GM10847 (cell line): ENCODE measurements around the gene RASSF6.

ENCODE experiments used
- POLR2A ChIP-seq: IDR thresholded peaks from 2 replicates; pipeline ENCODE4 v1.6.1; 2011; ENCODE audit not compliant: insufficient read length; ENCODE audit errors: extremely low read depth

The RASSF6 gene, protein sequence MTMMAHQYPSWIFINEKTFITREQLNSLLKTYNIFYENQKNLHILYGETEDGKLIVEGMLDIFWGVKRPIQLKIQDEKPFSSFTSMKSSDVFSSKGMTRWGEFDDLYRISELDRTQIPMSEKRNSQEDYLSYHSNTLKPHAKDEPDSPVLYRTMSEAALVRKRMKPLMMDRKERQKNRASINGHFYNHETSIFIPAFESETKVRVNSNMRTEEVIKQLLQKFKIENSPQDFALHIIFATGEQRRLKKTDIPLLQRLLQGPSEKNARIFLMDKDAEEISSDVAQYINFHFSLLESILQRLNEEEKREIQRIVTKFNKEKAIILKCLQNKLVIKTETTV

DNA sequence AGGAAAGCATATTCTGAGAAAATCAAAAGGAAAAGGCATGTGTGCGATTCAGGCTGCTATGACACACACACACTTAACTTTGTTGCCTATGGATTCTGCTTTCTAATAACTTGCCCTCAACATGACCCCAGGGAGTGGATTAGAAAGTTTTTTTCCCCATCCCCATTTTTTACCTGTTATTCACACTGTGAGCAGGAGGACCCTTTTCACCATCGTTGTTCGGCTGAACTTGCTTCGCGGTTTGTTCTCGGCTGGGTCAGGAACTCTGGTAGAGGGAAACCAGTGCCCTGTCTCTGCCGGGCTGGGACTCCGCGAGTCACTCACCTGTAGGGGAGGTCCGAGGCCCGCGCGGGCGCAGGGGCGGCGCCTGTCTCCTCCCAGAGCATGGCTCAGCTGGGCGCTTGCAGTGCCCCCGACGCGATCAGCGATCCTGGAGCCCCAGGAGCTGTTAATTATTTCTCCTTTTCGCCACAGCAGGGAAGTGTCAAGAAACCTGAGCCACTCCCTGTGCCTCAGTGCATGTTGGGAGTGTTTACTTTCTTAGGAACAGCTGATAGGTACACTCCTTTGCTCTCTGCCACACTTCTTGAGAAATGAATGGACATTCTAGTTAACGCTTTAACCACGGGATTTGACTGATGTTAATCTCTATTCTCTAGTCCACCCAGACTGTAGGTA lies at the start of gene RASSF6:
Gene RASSF6, minus strand, starts transcription at position 322 of the 678 bp plus-strand sequence. CDS start 8,641 bp downstream, outside the sequence.
- no peak for TF ChIP-seq POLR2A

DNA sequence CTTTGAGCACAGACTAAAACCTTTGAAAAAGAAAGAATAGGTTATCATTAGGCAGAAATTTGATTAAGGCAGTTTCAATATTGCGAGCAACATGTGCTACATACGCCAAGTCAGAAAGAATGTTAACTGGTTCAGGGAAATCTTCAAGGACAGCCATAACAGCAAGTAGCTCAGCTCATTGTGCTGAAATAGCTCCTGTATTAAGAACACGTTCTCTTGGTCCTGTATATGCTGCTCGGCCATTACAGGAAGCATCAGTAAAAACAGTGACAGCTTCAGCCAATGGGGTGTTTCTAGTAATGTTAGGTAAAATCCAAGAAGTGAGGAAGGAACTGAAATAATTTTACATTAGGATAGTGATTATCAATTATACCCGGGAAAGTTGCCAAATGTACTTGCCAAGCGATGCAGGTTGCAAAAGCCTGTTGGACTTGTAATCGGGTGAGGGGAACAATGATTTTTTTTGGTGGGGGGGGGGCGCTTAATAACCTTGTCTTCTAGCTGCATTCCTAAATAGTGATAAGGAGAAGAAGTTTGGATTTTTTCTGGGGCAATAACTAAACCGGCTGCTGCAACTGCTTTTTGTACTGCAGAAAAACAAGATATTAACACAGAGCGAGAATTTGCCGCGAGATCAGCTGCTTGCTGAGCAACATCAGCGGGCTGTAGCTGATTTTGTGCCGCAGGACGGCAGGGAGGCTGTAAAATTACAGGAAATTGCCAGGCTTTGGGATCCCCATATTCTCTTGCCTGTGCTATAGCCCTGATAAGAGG lies 49.4 kb upstream of the RASSF6 start:
- no peak for TF ChIP-seq POLR2A

- no peak for TF ChIP-seq POLR2A
Measured at GRCh38 chr4:73668782-73669201, 48.6 kb upstream of the RASSF6 start.

- no peak for TF ChIP-seq POLR2A
Measured at GRCh38 chr4:73664470-73664869, 44.2 kb upstream of the RASSF6 start.

GRCh38 chr4:73663576-73663975 lies 43.3 kb upstream of the RASSF6 start:
- TF ChIP-seq POLR2A, result no peak

DNA sequence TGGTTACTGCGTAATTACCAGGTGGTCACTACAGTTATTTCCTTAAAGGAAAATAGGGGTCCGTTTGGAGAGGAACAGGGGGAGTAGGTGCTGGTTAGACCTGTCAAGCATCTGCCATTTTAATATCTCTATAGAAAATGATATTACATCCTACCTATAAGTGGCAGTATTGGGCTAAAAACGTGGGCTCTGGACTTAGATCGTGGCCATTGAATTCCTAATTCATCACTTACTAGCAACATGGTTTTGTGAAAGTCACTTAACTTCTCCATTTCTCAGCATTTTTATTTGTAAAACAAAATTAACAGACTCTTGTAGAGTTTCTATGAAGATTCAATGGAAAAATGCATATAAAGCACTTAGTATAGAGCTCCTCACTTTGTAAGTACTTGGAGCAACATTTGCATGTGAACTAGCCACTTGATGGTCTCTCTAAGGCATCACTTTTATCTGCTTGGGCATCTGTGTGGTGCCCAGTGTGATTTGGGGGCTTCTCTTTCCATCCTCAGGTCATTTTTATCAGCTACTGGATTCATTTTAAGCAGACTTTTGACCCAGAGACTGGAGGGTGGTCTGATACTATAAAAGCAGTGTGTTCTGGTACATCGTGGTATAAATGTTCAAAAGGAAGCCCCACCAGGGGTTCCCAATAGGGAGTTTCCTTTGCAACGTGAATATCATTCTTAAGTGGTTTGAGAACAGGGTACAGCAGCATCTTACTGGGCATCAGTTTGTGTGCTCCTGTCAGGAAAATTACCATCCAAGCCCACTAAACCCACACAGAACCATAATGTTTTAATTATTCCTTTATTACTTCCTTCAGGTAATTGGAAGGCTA lies 42.7 kb upstream of the RASSF6 start:
- TF ChIP-seq POLR2A, result no peak

DNA sequence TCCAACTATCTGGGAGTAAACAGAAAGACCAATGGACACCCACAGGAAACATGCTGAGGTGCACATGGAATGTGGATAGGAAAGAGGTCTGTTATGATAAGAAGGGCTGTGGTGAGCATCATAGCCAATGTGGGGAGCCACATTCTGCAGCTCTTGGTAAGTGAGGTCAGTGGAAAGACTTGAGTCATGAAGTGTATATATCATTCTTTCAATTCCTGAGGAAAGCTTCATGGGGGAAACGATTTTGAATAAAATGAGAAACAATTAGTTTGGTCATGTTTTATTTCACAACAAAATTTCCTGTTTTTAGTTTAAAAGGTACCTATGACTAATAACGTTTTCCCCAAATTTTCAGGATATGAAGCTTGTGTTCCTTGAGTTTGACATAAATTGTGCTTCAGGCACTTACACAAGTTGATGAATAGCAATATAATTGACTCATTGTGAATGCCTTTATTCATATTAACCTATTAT lies 41.4 kb upstream of the RASSF6 start:
- no peak for TF ChIP-seq POLR2A

- no peak for TF ChIP-seq POLR2A
Measured at GRCh38 chr4:73660808-73661207, 40.6 kb upstream of the RASSF6 start.

GRCh38 chr4:73653695-73654106 lies 33.5 kb upstream of the RASSF6 start:
- TF ChIP-seq POLR2A, result no peak

GRCh38 chr4:73650250-73650649 lies 30.0 kb upstream of the RASSF6 start:
- TF ChIP-seq POLR2A, result no peak

DNA sequence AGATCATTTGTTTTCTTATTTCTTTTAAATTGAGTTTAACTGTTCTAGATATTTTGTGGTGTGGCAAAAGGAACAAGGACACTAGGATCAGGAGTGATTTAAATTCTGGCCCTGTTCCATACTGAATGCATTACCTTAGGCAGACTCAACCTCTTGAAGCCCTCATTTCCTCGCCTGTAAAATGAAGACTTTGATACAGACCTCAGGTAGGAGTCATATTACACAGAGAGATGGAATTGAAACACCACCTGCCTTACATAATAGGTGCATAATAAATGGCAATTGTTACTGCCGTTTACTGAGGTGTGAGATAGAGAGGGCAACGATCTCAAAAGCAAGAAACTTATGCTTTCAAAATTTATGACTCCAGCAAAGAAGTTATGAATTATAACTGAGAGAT lies 28.2 kb upstream of the RASSF6 start:
- TF ChIP-seq POLR2A, result no peak

DNA sequence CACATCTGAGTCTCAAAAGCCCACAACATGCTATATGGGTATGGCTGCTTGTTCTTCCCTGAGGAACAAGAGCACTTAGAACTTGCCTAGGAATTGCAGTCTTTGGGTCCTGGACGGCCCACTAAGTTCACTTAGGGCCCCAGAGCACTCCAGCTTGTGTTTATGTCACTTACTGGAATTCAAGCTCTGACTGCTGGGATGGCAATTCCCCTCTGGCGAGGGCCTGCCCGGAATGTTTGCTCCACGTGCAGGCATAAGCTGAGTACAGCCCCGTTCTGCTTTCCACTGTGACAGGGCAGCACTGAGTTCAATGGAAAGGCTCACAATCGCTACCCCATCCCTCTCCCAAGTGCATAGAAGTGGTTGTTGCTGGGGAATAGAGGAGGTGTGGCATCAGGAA lies 25.9 kb upstream of the RASSF6 start:
- no peak for TF ChIP-seq POLR2A

DNA sequence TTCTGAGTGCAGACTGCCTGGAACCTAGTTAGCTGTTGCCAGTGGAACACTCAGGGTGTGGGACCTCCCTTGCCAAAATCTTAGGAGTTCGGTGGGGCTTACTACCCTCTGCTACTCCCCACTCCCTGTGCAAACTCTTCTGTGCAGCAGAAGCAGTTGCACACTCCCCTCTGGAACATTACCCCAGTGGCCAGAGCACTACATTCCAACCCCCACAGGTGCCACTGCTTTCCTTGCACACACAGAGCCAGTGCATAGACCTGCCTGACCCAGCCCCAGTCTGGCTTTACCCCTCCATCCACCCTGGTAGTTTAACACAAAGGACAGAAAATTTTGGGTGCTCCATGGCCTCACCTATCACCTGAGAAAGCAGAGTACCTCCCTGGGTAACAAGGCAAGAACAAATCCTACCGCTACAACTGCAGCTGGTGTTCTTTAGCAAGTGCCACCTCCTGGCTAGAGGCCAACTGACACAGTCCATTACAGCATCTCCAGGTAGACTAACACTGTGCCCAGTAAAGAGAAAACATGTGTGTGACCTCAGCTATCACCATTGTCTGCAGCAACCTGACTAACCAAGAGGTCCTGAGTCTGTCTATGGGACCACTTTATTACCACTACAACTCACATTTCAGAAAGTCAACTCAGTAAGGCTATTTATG lies 11.5 kb upstream of the RASSF6 start:
- no peak for TF ChIP-seq POLR2A

- no peak for TF ChIP-seq POLR2A
Measured at GRCh38 chr4:73621357-73621756, 1.1 kb upstream of the RASSF6 start.
